ENCODE measurements around the gene SDR42E2. TPM values are rescaled to one million over a fixed set of nuclear protein-coding genes. Genes with fewer than 3 reads are reported as not detected.

The SDR42E2 gene
- total and polyA plus RNA-seq, 2 of the 4 experiments (the other 2 are of a cell fraction): not detected

GRCh38 chr16:22184615-22184968 lies 22.3 kb downstream of the SDR42E2 start:
- no peak overlapping the region for H2BK120ac ChIP-seq (ENCODE audit: low read depth, low read length)
- no peak overlapping the region for H4K91ac ChIP-seq (ENCODE audit: insufficient read depth, low read depth, low read length)
- H2BK15ac ChIP-seq (ENCODE audit: low read depth, low read length): no peak overlapping the region
- no peak overlapping the region for H2BK5ac ChIP-seq (ENCODE audit: low read depth, low read length, poor library complexity, severe bottlenecking)
- no peak overlapping the region for H3K23ac ChIP-seq (ENCODE audit: low read depth, low read length)
- POLR2A ChIA-PET (ENCODE audit: unreplicated experiment): no interaction called here
- DNase-seq: no peak
- CTCF ChIA-PET: interaction anchor here (0.6 to 1.4 kb wide), 3 partner anchors 10 to 627 kb away, joined by 3 to 4 read pairs (median 3); no protein-coding TSS in a partner anchor
- no peaks in the 10 kb centered on the region for H3K79me1 ChIP-seq (ENCODE audit: low read depth in 1 of 2, low read length in 2 of 2)
- H3K9me3 ChIP-seq (ENCODE audit: control insufficient read depth, insufficient read depth, low read length): no peaks in the 10 kb centered on the region
- H2BK20ac ChIP-seq (ENCODE audit: low read depth, low read length): no peak overlapping the region
- no peak for ATAC-seq (ENCODE audit: low read depth)
- dilution Hi-C loops (cut with HindIII; ENCODE audit: low sequenced_read_pairs, unreplicated experiment): no loop called here
- H3K27ac ChIP-seq (ENCODE audit: insufficient read depth, low read length): no peak overlapping the region
- H3K9me1 ChIP-seq (ENCODE audit: insufficient read depth, low read length): no peaks in the 10 kb centered on the region
- in situ Hi-C loops (cut with MboI; ENCODE audit: low sequenced_read_pairs): loop anchor here (5.0 kb wide), 3 partner anchors 37 to 187 kb away; partner anchors contain the start of gene VWA3A
- H3K4me1 ChIP-seq (ENCODE audit: control insufficient read depth, insufficient read depth, low read length): peaks cover 2% of the 10 kb centered on the region; the same call in 1 of the 2 replicates
- H2AK9ac ChIP-seq (replicated peaks; ENCODE audit: low read depth, low read length, poor library complexity): no peak overlapping the region
- 83% methylated on average over 3 of the region's 6 CpGs; no CpG with 5 or more reads in 1 of the 2 experiments for WGBS, 2 experiments (ENCODE audit: extremely low coverage in 2 of 2, insufficient read length in 1 of 2)
- BruUV-seq (replicated peaks): no TSS peak
- H3K18ac ChIP-seq (ENCODE audit: low read depth, low read length): no peak overlapping the region
- no peak overlapping the region for H3K4me2 ChIP-seq (ENCODE audit: low read depth, low read length)
- H3K56ac ChIP-seq (ENCODE audit: extremely low read depth, insufficient read depth, low read length): no peak overlapping the region
- no peak overlapping the region for H3K4me3 ChIP-seq (ENCODE audit: insufficient read depth, low read depth, low read length)
- H4K5ac ChIP-seq (ENCODE audit: low read depth, low read length): no peak overlapping the region
- H3K27me3 ChIP-seq (ENCODE audit: control insufficient read depth, insufficient read depth, low read length): peaks cover 19% of the 10 kb centered on the region
- H3K4ac ChIP-seq (ENCODE audit: low read depth, low read length): no peak overlapping the region
- H3K14ac ChIP-seq (replicated peaks; ENCODE audit: low read depth, low read length): no peak overlapping the region
- H4K20me1 ChIP-seq (ENCODE audit: insufficient read depth, low read length): no peaks in the 10 kb centered on the region
- H3K36me3 ChIP-seq (ENCODE audit: control insufficient read depth, insufficient read depth, low read length): no peaks in the 10 kb centered on the region
- intact Hi-C loops (cut with micrococcal nuclease): no loop called here
- TF ChIP-seq RCOR1 (IDR thresholded peaks at IDR 0.05; ENCODE audit: insufficient replicate concordance, low read length): no peak
- TF ChIP-seq, protein P1, sequence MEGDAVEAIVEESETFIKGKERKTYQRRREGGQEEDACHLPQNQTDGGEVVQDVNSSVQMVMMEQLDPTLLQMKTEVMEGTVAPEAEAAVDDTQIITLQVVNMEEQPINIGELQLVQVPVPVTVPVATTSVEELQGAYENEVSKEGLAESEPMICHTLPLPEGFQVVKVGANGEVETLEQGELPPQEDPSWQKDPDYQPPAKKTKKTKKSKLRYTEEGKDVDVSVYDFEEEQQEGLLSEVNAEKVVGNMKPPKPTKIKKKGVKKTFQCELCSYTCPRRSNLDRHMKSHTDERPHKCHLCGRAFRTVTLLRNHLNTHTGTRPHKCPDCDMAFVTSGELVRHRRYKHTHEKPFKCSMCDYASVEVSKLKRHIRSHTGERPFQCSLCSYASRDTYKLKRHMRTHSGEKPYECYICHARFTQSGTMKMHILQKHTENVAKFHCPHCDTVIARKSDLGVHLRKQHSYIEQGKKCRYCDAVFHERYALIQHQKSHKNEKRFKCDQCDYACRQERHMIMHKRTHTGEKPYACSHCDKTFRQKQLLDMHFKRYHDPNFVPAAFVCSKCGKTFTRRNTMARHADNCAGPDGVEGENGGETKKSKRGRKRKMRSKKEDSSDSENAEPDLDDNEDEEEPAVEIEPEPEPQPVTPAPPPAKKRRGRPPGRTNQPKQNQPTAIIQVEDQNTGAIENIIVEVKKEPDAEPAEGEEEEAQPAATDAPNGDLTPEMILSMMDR (conservative IDR thresholded peaks at IDR 0.05; ENCODE audit: low read depth, low read length): no peak
- no peak for TF ChIP-seq SMC3 (IDR thresholded peaks at IDR 0.05; ENCODE audit: low read depth, low read length)
- no peak for TF ChIP-seq MXI1 (IDR thresholded peaks at IDR 0.05; ENCODE audit: borderline replicate concordance, low read depth, low read length)
- TF ChIP-seq USF2 (IDR thresholded peaks at IDR 0.05; ENCODE audit: low read depth, low read length): no peak
- no peak for TF ChIP-seq MAFK (IDR thresholded peaks at IDR 0.05; ENCODE audit: low read depth, low read length)
- no peak for TF ChIP-seq FOS (IDR thresholded peaks at IDR 0.05; ENCODE audit: low read depth, low read length)
- no peak for TF ChIP-seq RFX5 (IDR thresholded peaks at IDR 0.05; ENCODE audit: low read depth, low read length)
- no peak for TF ChIP-seq MAZ (IDR thresholded peaks at IDR 0.05; ENCODE audit: borderline replicate concordance, low read depth, low read length)
- no peak overlapping the region for H3K9ac ChIP-seq (ENCODE audit: low read depth, low read length)
- no peak overlapping the region for H2AK5ac ChIP-seq (ENCODE audit: low read depth, low read length)
- H4K8ac ChIP-seq (ENCODE audit: low read depth in 2 of 2, low read length in 2 of 2): no peak overlapping the region
- no peak overlapping the region for H2AFZ ChIP-seq (replicated peaks; ENCODE audit: low read length, poor library complexity)

Measured in IMR-90 (cell line).